H1 (cell line): ENCODE results near the gene RASL10A. TPM values are rescaled to one million over a fixed set of nuclear protein-coding genes. Genes with fewer than 3 reads are reported as not detected.

ENCODE experiments used
- CTCF ChIA-PET: fragments of 300-600 bp; sonication (Branson Sonifier 250); formaldehyde crosslinking; loops from one replicate; lab custom pipeline; 2021; ENCODE audit not compliant: partially characterized antibody; lab: Charles Lee
- POLR2A ChIA-PET: fragments of 300-600 bp; sonication (Branson Sonifier 250); formaldehyde crosslinking; loops from one replicate; lab custom pipeline; 2021; ENCODE audit warnings: inconsistent platforms; ENCODE audit not compliant: partially characterized antibody; lab: Charles Lee
- DNase-seq, 2 experiments: peaks; one replicate each; pipeline versions ENCODE4 v3.0.0 to v3.0.0-alpha.2; 2010 to 2022; ENCODE audit warnings: low spot score in 2 of 2, low read depth in 1 of 2, mixed read lengths in 1 of 2
- FAIRE-seq: peaks from 2 replicates; lab custom pipeline; 2011; peaks lifted over from hg19 to GRCh38; lab: Jason Lieb, UNC
- H2AFZ ChIP-seq: 2 replicates; pipeline ENCODE4 v1.8.1; 2012; ENCODE audit warnings: low read length, inconsistent platforms
- H2AK5ac ChIP-seq: 2 replicates; pipeline ENCODE4 v1.6.1; 2013; ENCODE audit warnings: low read depth, low read length
- H2BK120ac ChIP-seq: replicated peaks from 2 replicates; pipeline ENCODE3; 2013; ENCODE audit warnings: low read depth, low read length, inconsistent platforms
- H2BK12ac ChIP-seq: 2 replicates; pipeline ENCODE4 v1.6.1; 2013; ENCODE audit warnings: low read depth, low read length
- H2BK15ac ChIP-seq: 2 replicates; pipeline ENCODE4 v1.6.1; 2013; ENCODE audit warnings: low read length
- H2BK20ac ChIP-seq: 2 replicates; pipeline ENCODE4 v1.6.1; 2013; ENCODE audit warnings: low read length
- H2BK5ac ChIP-seq: 2 replicates; pipeline ENCODE4 v1.6.1; 2013; ENCODE audit warnings: low read depth, low read length
- H3K14ac ChIP-seq: 2 replicates; pipeline ENCODE4 v1.6.1; 2013; ENCODE audit warnings: inconsistent platforms; ENCODE audit not compliant: insufficient read length
- H3K18ac ChIP-seq: 2 replicates; pipeline ENCODE4 v1.6.1; 2013; ENCODE audit warnings: low read length; ENCODE audit errors: extremely low read depth
- H3K23ac ChIP-seq: 2 replicates; pipeline ENCODE4 v1.6.1; 2013; ENCODE audit warnings: inconsistent platforms; ENCODE audit not compliant: insufficient read length
- H3K23me2 ChIP-seq: 2 replicates; pipeline ENCODE4 v1.6.1; 2013; ENCODE audit warnings: low read depth, low read length
- H3K27ac ChIP-seq: 2 replicates; pipeline ENCODE4 v1.6.1; 2011; ENCODE audit warnings: low read depth, low read length, inconsistent platforms
- H3K27me3 ChIP-seq, 4 experiments: replicated peaks in 1 of 4; 1 replicate in 1 of 4; 2 replicates in 3 of 4; pipeline versions ENCODE4 v1.6.1 to v1.8.1; 2011 to 2013; ENCODE audit warnings: low read length in 3 of 4, mild to moderate bottlenecking in 3 of 4, inconsistent platforms in 2 of 4, mixed read lengths in 2 of 4, moderate library complexity in 1 of 4; ENCODE audit not compliant: control insufficient read depth in 3 of 4, insufficient read depth in 3 of 4; ENCODE audit errors: extremely low read depth in 1 of 4
- H3K36me3 ChIP-seq, 4 experiments: 2 replicates each; pipeline versions ENCODE4 v1.6.1 to v1.8.1; 2011 to 2013; ENCODE audit warnings: mild to moderate bottlenecking in 4 of 4, low read length in 3 of 4, moderate library complexity in 2 of 4, control low read depth in 1 of 4, inconsistent platforms in 1 of 4; ENCODE audit not compliant: insufficient read depth in 4 of 4, control insufficient read depth in 2 of 4
- H3K4ac ChIP-seq: replicated peaks from 2 replicates; pipeline ENCODE3; 2013; ENCODE audit warnings: low read length, low read depth, mixed read lengths, inconsistent platforms; ENCODE audit not compliant: insufficient read length
- H3K4me1 ChIP-seq, 4 experiments: replicated peaks in 1 of 4; 1 replicate in 1 of 4; 2 replicates in 3 of 4; pipeline versions ENCODE4 v1.6.1 to v1.8.1; 2011 to 2013; ENCODE audit warnings: low read length in 3 of 4, inconsistent platforms in 2 of 4, mixed read lengths in 1 of 4; ENCODE audit not compliant: insufficient read depth in 4 of 4, control insufficient read depth in 3 of 4
- H3K4me2 ChIP-seq, 2 experiments: 2 replicates each; pipeline versions ENCODE4 v1.6.1 to v1.8.1; 2011 to 2013; ENCODE audit warnings: low read depth in 2 of 2, low read length in 2 of 2, control low read depth in 1 of 2, inconsistent platforms in 1 of 2, mild to moderate bottlenecking in 1 of 2; ENCODE audit not compliant: insufficient read depth in 1 of 2
- H3K4me3 ChIP-seq, 4 experiments: fragments of 200-600, 300-600 bp in 1 of 4; sonication (generic), shearing (Covaris generic), sonication (Bioruptor Twin) in 1 of 4; 2 replicates each; pipeline versions ENCODE4 v1.5.1 to v1.8.1; 2011 to 2016; ENCODE audit warnings: low read length in 4 of 4, low read depth in 3 of 4, control low read depth in 2 of 4, inconsistent platforms in 2 of 4, mild to moderate bottlenecking in 2 of 4, mixed read lengths in 1 of 4, moderate library complexity in 1 of 4; ENCODE audit not compliant: insufficient read depth in 2 of 4; ENCODE audit errors: extremely low read depth in 1 of 4
- H3K56ac ChIP-seq: replicated peaks from 2 replicates; pipeline ENCODE3; 2013; ENCODE audit warnings: low read depth, mild to moderate bottlenecking, mixed read lengths, low read length, inconsistent platforms; ENCODE audit not compliant: insufficient read length
- H3K79me1 ChIP-seq: 2 replicates; pipeline ENCODE4 v1.6.1; 2013; ENCODE audit warnings: low read depth, low read length, control low read depth
- H3K79me2 ChIP-seq, 2 experiments: 2 replicates each; pipeline versions ENCODE4 v1.6.1 to v1.8.1; 2012 to 2013; ENCODE audit warnings: low read length in 2 of 2, mild to moderate bottlenecking in 2 of 2, inconsistent platforms in 1 of 2; ENCODE audit not compliant: insufficient read depth in 2 of 2, control insufficient read depth in 1 of 2
- H3K9ac ChIP-seq, 4 experiments: replicated peaks in 1 of 4; 1 replicate in 1 of 4; 2 replicates in 3 of 4; pipeline versions ENCODE4 v1.6.1 to v1.8.1; 2011 to 2013; ENCODE audit warnings: low read depth in 3 of 4, low read length in 3 of 4, control low read depth in 2 of 4, mild to moderate bottlenecking in 2 of 4, moderate library complexity in 2 of 4, inconsistent platforms in 1 of 4; ENCODE audit errors: extremely low read depth in 1 of 4
- H3K9me3 ChIP-seq, 2 experiments: 2 replicates each; pipeline versions ENCODE4 v1.6.1 to v1.8.1; 2012 to 2013; ENCODE audit warnings: mild to moderate bottlenecking in 2 of 2, moderate library complexity in 2 of 2, control low read depth in 1 of 2, inconsistent platforms in 1 of 2, low read depth in 1 of 2, low read length in 1 of 2, mixed read lengths in 1 of 2; ENCODE audit not compliant: insufficient read depth in 2 of 2
- H4K20me1 ChIP-seq, 2 experiments: replicated peaks in 1 of 2; 2 replicates each; pipeline versions ENCODE3 to v1.8.1; 2011 to 2013; ENCODE audit warnings: inconsistent platforms in 2 of 2, low read length in 2 of 2, mild to moderate bottlenecking in 1 of 2; ENCODE audit not compliant: insufficient read depth in 2 of 2, control insufficient read depth in 1 of 2
- H4K5ac ChIP-seq: 2 replicates; pipeline ENCODE4 v1.6.1; 2013; ENCODE audit warnings: low read length, low read depth, mixed read lengths, inconsistent platforms; ENCODE audit not compliant: insufficient read length
- H4K8ac ChIP-seq: 2 replicates; pipeline ENCODE4 v1.8.0; 2013; ENCODE audit warnings: mild to moderate bottlenecking, moderate library complexity, low read length, inconsistent platforms; ENCODE audit not compliant: insufficient read depth; ENCODE audit errors: extremely low read depth
- H4K91ac ChIP-seq: replicated peaks from 2 replicates; pipeline ENCODE3; 2013; ENCODE audit warnings: low read length, mixed read lengths, inconsistent platforms; ENCODE audit not compliant: insufficient read length
- GTF2F1 ChIP-seq: IDR thresholded peaks from 2 replicates; pipeline ENCODE4 v1.6.1; 2012; ENCODE audit warnings: low read depth, low read length, improper control_type of control experiment, borderline replicate concordance
- SP2 ChIP-seq: IDR thresholded peaks from 2 replicates; pipeline ENCODE4 v1.6.1; 2012; ENCODE audit warnings: mild to moderate bottlenecking, low read length, inconsistent platforms
- WGBS, 2 experiments: shearing (Covaris generic) in 1 of 2; methylation state at CpG; one replicate each; pipeline versions ENCODE4 v1.1.6 to v1.1.7; 2013 to 2015; ENCODE audit warnings: low lambda C conversion rate in 2 of 2, mixed read lengths in 2 of 2, inconsistent platforms in 1 of 2, low coverage in 1 of 2, missing lambda C conversion rate in 1 of 2; ENCODE audit not compliant: insufficient replicate concordance in 2 of 2, insufficient coverage in 1 of 2, insufficient read length in 1 of 2; ENCODE audit errors: extremely low coverage in 1 of 2, missing lambda C conversion rate in 1 of 2; 5-methylcytosine and 5-hydroxymethylcytosine counted together
- polyA plus RNA-seq, 7 experiments: library from polyadenylated mRNA; depleted of rRNA in 3 of 7; stranded (reverse) in 5 of 7; unstranded in 2 of 7; fragments of >200 nt in 5 of 7; fragments of 200-250 nt in 2 of 7; gene quantifications; 1 replicate in 5 of 7; 2 replicates in 1 of 7; 4 replicates in 1 of 7; pipeline versions ENCODE4 v1.2.1 to v1.2.3, GENCODE V29; 2011 to 2013; ENCODE audit warnings: missing spikeins in 2 of 7, mixed read lengths in 2 of 7
- total RNA-seq: library from RNA; stranded (reverse); fragmentation: NEBNext Ultra II Directional; extraction: Animal tissue kit (Norgen Biotek cat#: 25700); gene quantifications from 2 replicates; pipeline ENCODE4 v1.2.1, GENCODE V29; 2021

The RASL10A gene
- total and polyA plus RNA-seq, 2 of the 8 experiments (the other 6 are each of a cell fraction or from before 2014, with no cell fraction given): 1.1 to 1.5 TPM

DNA sequence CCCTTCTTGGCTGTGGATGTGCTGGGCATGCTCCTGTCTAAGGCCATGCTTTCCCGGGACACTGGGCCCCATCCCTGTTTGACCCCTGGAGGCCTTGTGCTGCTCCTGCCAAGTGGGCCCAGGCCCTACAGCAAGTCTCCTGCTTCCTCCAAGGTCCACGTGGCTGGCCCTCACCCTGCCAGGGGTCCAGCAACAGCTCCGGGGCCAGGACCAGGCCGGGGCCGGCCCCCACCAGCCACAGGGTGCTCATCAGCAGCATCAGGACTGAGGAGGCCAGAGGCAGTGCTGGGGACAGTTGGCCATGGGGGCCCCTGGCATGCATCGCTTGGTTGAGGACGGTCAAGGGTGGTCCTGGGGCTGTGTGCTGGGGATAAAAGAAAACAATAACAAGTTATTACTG is 50.2 kb downstream of the RASL10A start:
- no peak for FAIRE-seq
- no peak for TF ChIP-seq GTF2F1
- TF ChIP-seq SP2: no peak

More for the DNA sequence above, 50.2 kb downstream of the RASL10A start:
- peaks cover 18% of the 10 kb centered on the region for H3K23me2 ChIP-seq
- peaks cover 5 to 39% (median 18%) of the 10 kb centered on the region in 4 experiments for H3K36me3 ChIP-seq
- no peak for DNase-seq
- no peak overlapping the region for H2BK15ac ChIP-seq
- peak overlapping the region; percentile 76; the same call in 1 of the 2 replicates for H4K8ac ChIP-seq
- no peak overlapping the region for H2BK5ac ChIP-seq
- H3K9me3 ChIP-seq: no peaks in the 10 kb centered on the region
- H3K27me3 ChIP-seq: no peaks in the 10 kb centered on the region
- H3K27ac ChIP-seq: no peak overlapping the region
- H3K4me2 ChIP-seq: no peak overlapping the region
- no peak overlapping the region for H3K18ac ChIP-seq
- H3K9ac ChIP-seq: no peak overlapping the region
- H4K91ac ChIP-seq: no peak overlapping the region
- H3K79me1 ChIP-seq: peaks cover 11% of the 10 kb centered on the region
- 92% methylated on average over 7 of the region's 7 CpGs; no CpG with 5 or more reads in 1 of the 2 experiments for WGBS, 2 experiments
- no peak overlapping the region for H2BK12ac ChIP-seq
- H3K14ac ChIP-seq: no peak overlapping the region
- no peak overlapping the region for H3K56ac ChIP-seq
- peaks cover 18 to 40% of the 10 kb centered on the region in 2 experiments for H3K79me2 ChIP-seq
- H3K4ac ChIP-seq: no peak overlapping the region
- no peak overlapping the region for H3K23ac ChIP-seq
- ChIA-PET POLR2A (interaction anchor here (0.8 to 21.4 kb wide), 4 partner anchors 8 to 32 kb away, joined by 3 to 436 read pairs (median 72); no protein-coding TSS in a partner anchor), CTCF (interaction anchor here (0.7 to 4.4 kb wide), 2 partner anchors 20 to 373 kb away, joined by 3 to 17 read pairs; no protein-coding TSS in a partner anchor)
- H2BK120ac ChIP-seq: no peak overlapping the region
- H4K20me1 ChIP-seq: peaks cover 11 to 19% of the 10 kb centered on the region in 2 experiments
- H2AFZ ChIP-seq: no peak overlapping the region
- no peak overlapping the region for H3K4me3 ChIP-seq
- no peak overlapping the region for H2AK5ac ChIP-seq
- no peak overlapping the region for H2BK20ac ChIP-seq
- no peak overlapping the region for H4K5ac ChIP-seq
- H3K4me1 ChIP-seq: peaks cover 5 to 18% (median 9%) of the 10 kb centered on the region in 4 experiments; a peak in 6 of 7 replicates
